T-helper 17 cell (primary cell): ENCODE data around the gene SDK1. TPM values are rescaled to one million over a fixed set of nuclear protein-coding genes. Genes with fewer than 3 reads are reported as not detected.
"Not testable (repeated sequence)": the region's sequence is repeated elsewhere in the genome, so short reads cannot be mapped to it uniquely, and the experiment has no call there.

Experiments
- ATAC-seq: fragments of 150-1000 bp; cut with Tn5 transposase; 2 replicates; pipeline ENCODE4 v1.10.0; 2021; ENCODE audit warnings: mild to moderate bottlenecking, moderate library complexity
- DNase-seq, 3 donors: peaks; one replicate each; pipeline versions ENCODE4 v3.0.0 to v3.0.0-alpha.2; 2020 to 2021
- H3K9me3 ChIP-seq: one replicate; pipeline ENCODE4 v1.7.0; 2013; ENCODE audit warnings: low read length, mild to moderate bottlenecking; ENCODE audit not compliant: control insufficient read depth, poor library complexity, severe bottlenecking
- H3K27ac Mint-ChIP-seq: one replicate; pipeline ENCODE4 v1.8.0; 2022; ENCODE audit warnings: mild to moderate bottlenecking, moderate library complexity, mixed read lengths
- H3K27me3 Mint-ChIP-seq: one replicate; pipeline ENCODE4 v1.8.0; 2022; ENCODE audit warnings: mixed read lengths
- H3K36me3 Mint-ChIP-seq: one replicate; pipeline ENCODE4 v1.8.0; 2022; ENCODE audit warnings: low read depth, mixed read lengths
- H3K4me1 Mint-ChIP-seq: one replicate; pipeline ENCODE4 v1.8.0; 2022; ENCODE audit warnings: mild to moderate bottlenecking, mixed read lengths
- H3K4me3 Mint-ChIP-seq: one replicate; pipeline ENCODE4 v1.8.0; 2022; ENCODE audit warnings: mild to moderate bottlenecking, moderate library complexity, mixed read lengths
- total RNA-seq, 4 donors: library from RNA in 2 of 4; stranded (reverse) in 2 of 4; gene quantifications; one replicate each; pipeline ENCODE4 v1.2.3 and lab custom pipeline; 2022 to 2026

Gene SDK1
- total RNA-seq, 2 donors from 2014 or later: 0.12 to 0.13 TPM

- DNase-seq (no peak), ATAC-seq (no peak)
- Mint-ChIP-seq H3K4me3 (no peak overlapping the region), H3K27me3 (no peaks in the 10 kb centered on the region), H3K27ac (no peak overlapping the region), H3K4me1 (no peaks in the 10 kb centered on the region), H3K36me3 (no peaks in the 10 kb centered on the region)
- H3K9me3 ChIP-seq: no peaks in the 10 kb centered on the region
These were observed 924.3 kb downstream of the SDK1 start for GRCh38 chr7:4225361-4225771.

DNA sequence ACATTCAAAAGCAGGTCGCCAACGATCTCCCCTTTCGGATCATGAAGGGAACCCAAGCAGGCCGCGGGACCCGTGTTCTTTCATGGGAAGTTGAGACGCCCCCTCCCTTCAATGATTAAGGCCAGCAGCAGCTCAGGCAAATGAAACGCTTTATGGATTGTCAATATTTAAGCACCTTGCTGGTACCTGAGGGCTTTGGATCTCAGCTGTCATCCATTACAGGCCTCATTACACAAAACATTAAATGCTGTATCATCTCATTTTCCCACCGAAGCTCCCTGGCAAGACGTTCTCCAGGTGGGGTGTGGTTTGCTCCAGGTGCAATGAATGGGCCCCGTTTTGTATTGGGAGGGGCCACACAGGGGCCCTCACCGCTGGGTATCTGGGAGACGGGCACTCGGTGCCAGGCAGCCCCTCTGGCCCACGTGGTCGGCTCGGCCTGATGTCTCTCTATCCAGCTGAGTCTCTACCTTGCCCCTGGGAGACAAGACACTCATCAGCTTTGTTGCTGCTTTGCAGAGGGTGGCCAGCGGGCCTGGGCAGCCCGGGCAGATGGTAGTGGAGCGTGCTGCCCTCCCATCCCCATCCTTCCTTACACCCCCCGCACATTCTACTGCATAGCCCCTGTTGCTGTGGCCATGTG lies 925.0 kb downstream of the SDK1 start:
- no peak for DNase-seq
- no peak overlapping the region for H3K27ac Mint-ChIP-seq
- no peaks in the 10 kb centered on the region for H3K4me1 Mint-ChIP-seq

DNA sequence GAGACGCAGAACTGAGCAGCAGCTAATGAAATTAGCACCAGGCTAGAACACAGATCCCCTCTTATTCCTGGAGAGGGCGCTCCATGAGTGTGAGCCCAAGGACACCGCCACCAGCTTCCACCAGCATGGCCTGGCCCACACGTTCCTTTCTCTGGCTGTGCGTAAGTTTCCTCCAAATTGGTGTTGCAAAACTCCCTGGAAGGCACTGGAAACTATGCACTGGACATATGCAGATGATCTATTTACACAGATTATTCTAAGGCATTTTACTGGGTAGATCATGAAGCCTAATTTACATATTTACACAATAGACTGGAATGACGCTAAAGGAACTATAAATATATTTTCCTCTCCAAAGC lies 925.5 kb downstream of the SDK1 start:
- Mint-ChIP-seq H3K27me3 (no peaks in the 10 kb centered on the region), H3K27ac (no peak overlapping the region), H3K4me1 (peaks cover 2% of the 10 kb centered on the region), H3K36me3 (no peaks in the 10 kb centered on the region), H3K4me3 (no peak overlapping the region)
- no peak for DNase-seq
- H3K9me3 ChIP-seq: no peaks in the 10 kb centered on the region
- no peak for ATAC-seq

More for the DNA sequence above, 925.0 kb downstream of the SDK1 start:
- H3K9me3 ChIP-seq: no peaks in the 10 kb centered on the region
- H3K4me3 Mint-ChIP-seq: no peak overlapping the region
- H3K27me3 Mint-ChIP-seq: no peaks in the 10 kb centered on the region
- H3K36me3 Mint-ChIP-seq: no peaks in the 10 kb centered on the region
- no peak for ATAC-seq

DNA sequence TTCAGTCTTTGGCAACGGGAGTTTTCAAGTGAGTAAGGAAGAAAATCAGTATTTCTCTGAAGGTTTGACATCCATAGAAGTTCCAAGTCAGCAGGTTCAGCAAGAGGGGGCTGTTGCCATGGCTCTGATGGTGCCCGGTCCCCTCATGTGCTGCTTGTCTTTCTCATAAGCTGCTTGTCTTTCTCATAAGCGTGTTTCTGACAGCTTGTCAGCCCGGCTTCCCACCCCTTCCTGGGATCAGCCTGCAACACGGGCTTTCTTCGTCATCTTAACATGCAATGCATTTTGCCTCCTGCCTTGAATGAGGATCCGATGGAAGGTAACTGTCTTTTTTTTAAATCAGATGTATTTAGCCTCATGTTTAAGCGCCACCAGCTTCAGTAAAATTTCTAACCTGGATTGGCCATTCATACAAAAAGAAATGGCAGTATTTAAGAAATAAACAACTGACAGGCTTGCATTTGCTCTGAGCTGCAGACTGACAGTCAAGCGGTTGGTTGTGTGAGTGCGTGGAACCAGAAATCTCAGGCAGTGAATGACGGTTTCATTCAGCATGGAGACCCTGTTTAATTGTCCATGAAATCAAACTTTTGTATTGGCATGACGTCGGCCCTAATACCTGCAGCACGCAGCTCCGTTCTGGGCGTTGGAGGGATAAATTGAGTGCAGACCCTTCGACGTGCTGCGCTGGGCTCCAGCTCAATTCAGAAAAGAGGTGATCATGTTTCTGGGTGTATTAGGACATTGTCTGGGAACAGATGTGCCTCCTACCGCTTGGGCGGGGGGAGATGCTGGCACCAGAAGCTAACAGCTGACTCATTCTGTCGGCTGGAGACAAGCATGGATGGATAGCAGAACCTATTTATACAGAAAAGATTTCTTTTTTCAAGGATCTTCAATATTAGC lies 926.3 kb downstream of the SDK1 start:
- DNase-seq (no peak), ATAC-seq (no peak)
- no peak overlapping the region for H3K4me3 Mint-ChIP-seq
- H3K9me3 ChIP-seq: no peaks in the 10 kb centered on the region
- no peaks in the 10 kb centered on the region for H3K36me3 Mint-ChIP-seq
- H3K27ac Mint-ChIP-seq: no peak overlapping the region
- H3K4me1 Mint-ChIP-seq: peaks cover 2% of the 10 kb centered on the region
- H3K27me3 Mint-ChIP-seq: no peaks in the 10 kb centered on the region

- no peak overlapping the region for H3K4me3 Mint-ChIP-seq
- peaks cover 2% of the 10 kb centered on the region for H3K36me3 Mint-ChIP-seq
- no peak for ATAC-seq
- H3K9me3 ChIP-seq: no peaks in the 10 kb centered on the region
- H3K27me3 Mint-ChIP-seq: no peaks in the 10 kb centered on the region
- peaks cover 2% of the 10 kb centered on the region for H3K4me1 Mint-ChIP-seq
- no peak overlapping the region for H3K27ac Mint-ChIP-seq
- DNase-seq: no peak
These were observed 929.3 kb downstream of the SDK1 start for GRCh38 chr7:4230352-4230751.

GRCh38 chr7:4233146-4233545 lies 932.1 kb downstream of the SDK1 start:
- Mint-ChIP-seq H3K4me3 (no peak overlapping the region), H3K4me1 (peaks cover 2% of the 10 kb centered on the region), H3K27me3 (peaks cover 14% of the 10 kb centered on the region), H3K27ac (no peak overlapping the region), H3K36me3 (peaks cover 2% of the 10 kb centered on the region)
- no peaks in the 10 kb centered on the region for H3K9me3 ChIP-seq
- ATAC-seq (no peak), DNase-seq (no peak)

DNA sequence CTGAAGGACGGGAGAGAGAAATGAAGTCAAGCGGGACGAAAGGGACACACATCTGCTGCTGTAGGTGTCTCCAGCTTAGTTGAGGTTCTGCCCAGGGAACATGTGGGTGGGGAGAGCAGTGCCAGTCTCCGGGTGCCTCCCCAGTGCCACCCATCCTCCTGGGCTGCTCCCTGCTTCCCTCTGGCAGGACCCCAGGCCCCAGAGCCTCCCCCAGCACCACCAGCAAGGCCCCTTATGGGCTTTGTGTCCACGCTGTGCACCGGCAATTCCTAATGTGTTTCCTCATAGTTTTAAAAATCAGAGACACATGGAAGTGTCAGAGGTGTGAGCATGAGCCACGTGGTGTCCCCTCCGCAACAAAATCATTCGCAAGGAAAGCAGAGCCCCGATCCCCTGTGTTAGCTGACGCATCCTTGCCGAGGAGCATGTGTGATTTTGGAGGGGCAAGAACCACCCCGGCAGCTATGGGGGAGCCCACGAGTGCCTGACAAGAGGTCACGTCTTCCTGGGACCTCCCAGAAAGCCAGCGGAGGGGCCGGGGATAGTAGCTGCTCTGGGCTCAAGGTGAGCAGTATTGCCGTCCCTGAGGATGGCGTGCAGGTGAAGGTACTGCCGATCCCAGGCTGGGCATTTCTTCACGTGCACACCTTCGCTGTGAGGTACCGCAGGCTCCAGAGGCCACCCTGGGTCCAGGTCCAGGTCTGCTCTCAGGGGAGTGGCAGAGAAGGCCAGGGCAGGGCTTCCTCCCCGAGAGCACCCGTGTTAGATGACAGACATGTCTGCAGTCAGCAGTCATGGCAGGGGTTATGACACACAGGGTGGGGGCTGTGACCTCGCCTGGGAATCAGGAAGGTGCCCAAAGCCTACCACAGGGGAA lies 932.8 kb downstream of the SDK1 start:
- ATAC-seq (no peak), DNase-seq (no peak)
- H3K9me3 ChIP-seq: no peaks in the 10 kb centered on the region
- Mint-ChIP-seq H3K27me3 (peaks cover 15% of the 10 kb centered on the region), H3K36me3 (peaks cover 2% of the 10 kb centered on the region), H3K27ac (no peak overlapping the region), H3K4me1 (peaks cover 2% of the 10 kb centered on the region), H3K4me3 (no peak overlapping the region)

DNA sequence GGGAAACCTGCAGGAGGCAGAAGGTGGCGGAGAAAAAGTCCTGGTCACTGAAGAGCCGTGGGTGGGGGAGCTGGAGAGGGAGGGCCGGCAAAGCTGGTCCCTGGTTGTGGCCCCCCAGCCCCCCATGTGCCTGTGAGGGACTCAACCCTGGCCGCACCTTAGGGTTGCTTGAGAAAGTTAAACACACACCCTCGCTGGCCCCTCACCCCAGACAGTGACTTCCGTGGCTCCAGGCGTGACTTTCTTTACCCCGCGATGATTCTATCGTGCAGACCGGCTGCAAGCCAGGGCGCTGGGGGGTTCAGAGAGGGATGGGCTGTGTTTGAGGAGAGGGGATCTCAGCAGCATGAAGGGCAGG lies 933.4 kb downstream of the SDK1 start:
- ATAC-seq (no peak), DNase-seq (no peak)
- no peaks in the 10 kb centered on the region for H3K9me3 ChIP-seq
- peaks cover 21% of the 10 kb centered on the region for H3K27me3 Mint-ChIP-seq
- peaks cover 2% of the 10 kb centered on the region for H3K4me1 Mint-ChIP-seq
- no peak overlapping the region for H3K27ac Mint-ChIP-seq
- no peak overlapping the region for H3K4me3 Mint-ChIP-seq
- peaks cover 2% of the 10 kb centered on the region for H3K36me3 Mint-ChIP-seq

DNA sequence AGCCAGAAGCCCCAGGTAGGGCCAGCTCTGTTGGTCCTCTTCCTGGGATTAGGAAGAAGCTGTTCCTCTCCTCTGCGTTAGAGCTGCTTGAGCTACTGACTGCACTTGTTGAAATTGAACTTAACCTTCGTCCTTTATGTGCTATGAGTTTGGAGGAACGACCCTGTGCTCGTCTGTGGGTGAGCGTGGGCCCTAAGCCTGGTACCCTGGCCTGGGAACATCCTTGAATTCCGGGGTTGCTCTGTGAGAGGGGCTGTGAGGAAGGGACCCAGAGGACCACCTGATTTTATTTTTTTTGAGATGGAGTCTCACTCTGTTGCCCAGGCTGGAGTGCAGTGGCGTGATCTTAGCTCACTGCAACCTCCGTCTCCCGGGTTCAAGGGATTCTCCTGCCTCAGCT lies 933.8 kb downstream of the SDK1 start:
- Mint-ChIP-seq H3K36me3 (peaks cover 2% of the 10 kb centered on the region), H3K4me3 (no peak overlapping the region), H3K27ac (no peak overlapping the region), H3K4me1 (peaks cover 2% of the 10 kb centered on the region), H3K27me3 (peaks cover 22% of the 10 kb centered on the region)
- H3K9me3 ChIP-seq: no peaks in the 10 kb centered on the region
- DNase-seq (no peak), ATAC-seq (no peak)

GRCh38 chr7:4235596-4235995 lies 934.5 kb downstream of the SDK1 start:
- Mint-ChIP-seq H3K4me1 (peaks cover 8% of the 10 kb centered on the region), H3K27ac (no peak overlapping the region), H3K4me3 (no peak overlapping the region), H3K36me3 (peaks cover 2% of the 10 kb centered on the region), H3K27me3 (peaks cover 28% of the 10 kb centered on the region)
- DNase-seq (no peak), ATAC-seq (no peak)
- no peaks in the 10 kb centered on the region for H3K9me3 ChIP-seq

DNA sequence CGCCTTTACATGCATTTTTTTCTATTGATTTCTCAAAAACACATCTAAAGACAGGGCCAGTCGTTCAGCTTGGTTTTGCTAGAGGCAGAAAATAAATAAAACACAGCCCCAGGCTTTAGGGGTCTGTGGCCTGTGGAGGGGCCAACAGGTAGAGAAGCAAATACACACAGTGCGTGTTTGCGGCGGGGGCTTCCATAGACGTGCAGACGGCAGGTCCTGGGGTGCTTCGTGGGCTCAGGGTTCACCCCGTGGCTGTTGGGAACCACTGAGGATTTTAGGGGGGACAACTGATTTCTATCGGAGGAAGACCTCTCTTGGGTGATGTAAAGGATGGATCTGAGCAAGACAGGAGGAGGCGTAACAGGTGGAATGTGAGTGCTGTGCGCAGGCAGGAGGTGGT lies 935.3 kb downstream of the SDK1 start:
- DNase-seq (no peak), ATAC-seq (no peak)
- no peak overlapping the region for H3K4me3 Mint-ChIP-seq
- H3K27ac Mint-ChIP-seq: no peak overlapping the region
- H3K4me1 Mint-ChIP-seq: peaks cover 9% of the 10 kb centered on the region
- peaks cover 2% of the 10 kb centered on the region for H3K36me3 Mint-ChIP-seq
- no peaks in the 10 kb centered on the region for H3K9me3 ChIP-seq
- H3K27me3 Mint-ChIP-seq: peaks cover 29% of the 10 kb centered on the region

DNA sequence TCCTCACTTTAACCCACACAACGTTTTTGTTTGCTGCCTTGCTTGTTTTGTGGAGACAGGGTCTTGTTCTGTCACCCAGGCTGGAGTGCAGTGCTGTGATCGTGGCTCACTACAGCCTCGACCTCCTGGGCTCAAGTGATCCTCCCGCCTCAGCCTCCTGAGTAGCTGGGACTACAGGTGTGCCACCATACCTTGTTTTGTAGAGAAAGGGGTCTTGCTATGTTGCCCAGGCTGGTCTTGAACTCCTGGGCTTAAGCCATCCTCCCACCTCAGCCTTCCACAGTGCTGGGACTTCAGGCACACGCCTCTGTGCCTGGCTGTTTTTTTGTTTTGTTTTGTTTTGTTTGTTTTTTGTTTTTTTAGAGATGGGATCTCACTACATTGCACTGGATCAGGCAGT lies 935.8 kb downstream of the SDK1 start:
- H3K27ac Mint-ChIP-seq, H3K9me3 ChIP-seq, ATAC-seq, H3K4me3 Mint-ChIP-seq, DNase-seq, H3K4me1 Mint-ChIP-seq, H3K36me3 Mint-ChIP-seq: not testable (repeated sequence)
- peaks cover 29% of the 10 kb centered on the region for H3K27me3 Mint-ChIP-seq
